Measurements from ENCODE around the gene CAPS.

- TF ChIP-seq, protein P1, sequence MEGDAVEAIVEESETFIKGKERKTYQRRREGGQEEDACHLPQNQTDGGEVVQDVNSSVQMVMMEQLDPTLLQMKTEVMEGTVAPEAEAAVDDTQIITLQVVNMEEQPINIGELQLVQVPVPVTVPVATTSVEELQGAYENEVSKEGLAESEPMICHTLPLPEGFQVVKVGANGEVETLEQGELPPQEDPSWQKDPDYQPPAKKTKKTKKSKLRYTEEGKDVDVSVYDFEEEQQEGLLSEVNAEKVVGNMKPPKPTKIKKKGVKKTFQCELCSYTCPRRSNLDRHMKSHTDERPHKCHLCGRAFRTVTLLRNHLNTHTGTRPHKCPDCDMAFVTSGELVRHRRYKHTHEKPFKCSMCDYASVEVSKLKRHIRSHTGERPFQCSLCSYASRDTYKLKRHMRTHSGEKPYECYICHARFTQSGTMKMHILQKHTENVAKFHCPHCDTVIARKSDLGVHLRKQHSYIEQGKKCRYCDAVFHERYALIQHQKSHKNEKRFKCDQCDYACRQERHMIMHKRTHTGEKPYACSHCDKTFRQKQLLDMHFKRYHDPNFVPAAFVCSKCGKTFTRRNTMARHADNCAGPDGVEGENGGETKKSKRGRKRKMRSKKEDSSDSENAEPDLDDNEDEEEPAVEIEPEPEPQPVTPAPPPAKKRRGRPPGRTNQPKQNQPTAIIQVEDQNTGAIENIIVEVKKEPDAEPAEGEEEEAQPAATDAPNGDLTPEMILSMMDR (IDR thresholded peaks at IDR 0.05) = no peak
- TF ChIP-seq, protein P2, sequence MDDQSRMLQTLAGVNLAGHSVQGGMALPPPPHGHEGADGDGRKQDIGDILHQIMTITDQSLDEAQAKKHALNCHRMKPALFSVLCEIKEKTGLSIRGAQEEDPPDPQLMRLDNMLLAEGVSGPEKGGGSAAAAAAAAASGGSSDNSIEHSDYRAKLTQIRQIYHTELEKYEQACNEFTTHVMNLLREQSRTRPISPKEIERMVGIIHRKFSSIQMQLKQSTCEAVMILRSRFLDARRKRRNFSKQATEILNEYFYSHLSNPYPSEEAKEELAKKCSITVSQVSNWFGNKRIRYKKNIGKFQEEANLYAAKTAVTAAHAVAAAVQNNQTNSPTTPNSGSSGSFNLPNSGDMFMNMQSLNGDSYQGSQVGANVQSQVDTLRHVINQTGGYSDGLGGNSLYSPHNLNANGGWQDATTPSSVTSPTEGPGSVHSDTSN (IDR thresholded peaks at IDR 0.05) = no peak
- no peak for TF ChIP-seq POLR2A (IDR thresholded peaks at IDR 0.05; ENCODE audit: low read length)
Measured at GRCh38 chr19:5958851-5959122, 44.7 kb downstream of the CAPS start.
